Activated T-cell treated with anti-CD3 and anti-CD28 coated beads, Interleukin-2, amount 50 U/mL, for 72 hours (primary cell): ENCODE measurements around the gene VANGL1. TPM values are rescaled to one million over a fixed set of nuclear protein-coding genes. Genes with fewer than 3 reads are reported as not detected.
"Not testable (repeated sequence)": the region's sequence is repeated elsewhere in the genome, so short reads cannot be mapped to it uniquely, and the experiment has no call there.

ENCODE experiments used
- ATAC-seq, 2 donors: fragments of 150-1000 bp; cut with Tn5 transposase; replicated peaks in 1 of 2; 2 replicates each; pipeline ENCODE4 v1.10.0; 2021; ENCODE audit warnings: moderate library complexity in 2 of 2, mild to moderate bottlenecking in 1 of 2
- DNase-seq, 2 donors: peaks; one replicate each; pipeline ENCODE4 v3.0.0; 2021 to 2022; ENCODE audit warnings: mixed read lengths in 1 of 2
- H3K27ac Mint-ChIP-seq: one replicate; pipeline ENCODE4 v1.8.0; 2022; ENCODE audit warnings: mild to moderate bottlenecking, moderate library complexity, mixed read lengths
- H3K27me3 Mint-ChIP-seq: one replicate; pipeline ENCODE4 v1.8.0; 2022; ENCODE audit warnings: low read depth, mixed read lengths
- H3K36me3 Mint-ChIP-seq, 2 donors: one replicate each; pipeline ENCODE4 v1.8.0; 2022; ENCODE audit warnings: mixed read lengths in 2 of 2, mild to moderate bottlenecking in 1 of 2; ENCODE audit not compliant: insufficient read depth in 2 of 2
- H3K4me1 Mint-ChIP-seq: one replicate; pipeline ENCODE4 v1.8.0; 2022; ENCODE audit warnings: low read depth, mixed read lengths
- H3K4me3 Mint-ChIP-seq, 2 donors: one replicate each; pipeline ENCODE4 v1.8.0; 2022; ENCODE audit warnings: mild to moderate bottlenecking in 2 of 2, mixed read lengths in 2 of 2, moderate library complexity in 2 of 2
- H3K9me3 Mint-ChIP-seq, 2 donors: one replicate each; pipeline ENCODE4 v1.8.0; 2022; ENCODE audit warnings: mixed read lengths in 2 of 2
- total RNA-seq, 2 donors: library from RNA; stranded (reverse); gene quantifications; one replicate each; pipeline ENCODE4 v1.2.3, GENCODE V29; 2022

VANGL1 gene
- total RNA-seq, 2 donors from 2014 or later: 3.8 to 7.0 TPM

- DNase-seq (no peak), ATAC-seq (no peak)
- no peaks in the 10 kb centered on the region for H3K4me1 Mint-ChIP-seq
- peaks cover 34% of the 10 kb centered on the region for H3K27me3 Mint-ChIP-seq
- peaks cover 2 to 8% of the 10 kb centered on the region in 2 donors for H3K9me3 Mint-ChIP-seq
- no peak overlapping the region for H3K27ac Mint-ChIP-seq
- H3K36me3 Mint-ChIP-seq: peaks cover 2 to 4% of the 10 kb centered on the region in 2 donors
- H3K4me3 Mint-ChIP-seq: no peak overlapping the region
These were observed 11.4 kb upstream of the VANGL1 start for GRCh38 chr1:115630342-115630741.

DNA sequence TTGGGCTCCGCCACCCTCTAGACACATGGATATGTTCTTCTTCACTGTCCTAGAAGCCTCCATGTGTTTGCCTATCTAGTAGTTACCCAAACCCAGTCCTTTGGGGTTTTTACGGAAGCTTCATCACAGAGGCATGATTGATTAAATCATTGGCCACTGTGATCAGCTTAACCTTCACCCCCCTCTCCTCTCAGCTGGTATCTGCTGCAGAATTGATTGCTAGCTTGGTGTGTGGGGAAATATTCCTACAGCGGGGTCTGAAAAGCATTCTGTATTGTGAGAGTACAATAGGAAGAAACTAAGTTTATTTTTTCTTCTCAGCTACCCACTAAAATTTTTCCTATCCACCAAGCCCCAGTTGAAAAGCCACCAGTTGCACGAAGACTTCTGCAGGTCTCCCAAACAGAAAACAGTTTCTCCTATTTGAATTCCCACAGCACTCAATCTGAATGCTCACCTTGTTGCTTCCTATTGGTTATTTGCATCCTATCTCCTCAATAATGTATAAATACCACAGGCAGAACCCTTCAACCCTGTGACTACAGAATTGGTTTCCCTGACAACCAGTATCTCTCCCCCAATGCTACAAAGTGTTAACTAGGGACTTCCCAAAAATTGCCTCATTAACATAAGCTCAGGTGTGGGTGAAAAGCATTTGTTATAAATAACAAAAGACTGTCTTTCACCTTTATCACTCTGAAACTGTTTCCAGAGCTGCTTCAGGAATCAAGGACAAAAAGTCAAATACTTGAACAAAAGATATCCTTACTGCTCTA is 9.3 kb upstream of the VANGL1 start:
- peaks cover 6 to 13% of the 10 kb centered on the region in 2 donors for H3K36me3 Mint-ChIP-seq
- H3K4me3 Mint-ChIP-seq: no peak overlapping the region
- H3K4me1 Mint-ChIP-seq: no peaks in the 10 kb centered on the region
- no peak for ATAC-seq
- peaks cover 7 to 14% of the 10 kb centered on the region in 2 donors for H3K9me3 Mint-ChIP-seq
- peaks cover 34% of the 10 kb centered on the region for H3K27me3 Mint-ChIP-seq
- H3K27ac Mint-ChIP-seq: no peak overlapping the region
- DNase-seq: no peak

DNA sequence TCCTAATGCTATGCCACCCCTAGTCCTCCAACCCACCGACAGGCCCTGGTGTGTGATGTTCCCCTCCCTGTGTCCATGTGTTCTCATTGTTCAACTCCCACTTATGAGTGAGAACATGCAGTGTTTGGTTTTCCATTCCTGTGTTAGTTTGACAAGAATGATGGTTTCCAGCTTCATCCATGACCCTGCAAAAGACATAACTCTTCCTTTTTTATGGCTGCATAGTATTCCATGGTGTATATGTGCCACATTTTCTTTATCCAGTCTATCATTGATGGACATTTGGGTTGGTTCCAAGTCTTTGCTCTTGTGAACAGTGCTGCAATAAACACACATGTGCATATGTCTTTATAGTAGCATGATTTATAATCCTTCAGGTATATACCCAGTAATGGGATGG is 8.2 kb upstream of the VANGL1 start:
- H3K4me1 Mint-ChIP-seq, ATAC-seq, H3K4me3 Mint-ChIP-seq, H3K27ac Mint-ChIP-seq, DNase-seq: not testable (repeated sequence)
- peaks cover 5 to 16% of the 10 kb centered on the region in 2 donors for H3K36me3 Mint-ChIP-seq
- H3K9me3 Mint-ChIP-seq: peaks cover 6 to 13% of the 10 kb centered on the region in 2 donors
- peaks cover 31% of the 10 kb centered on the region for H3K27me3 Mint-ChIP-seq

DNA sequence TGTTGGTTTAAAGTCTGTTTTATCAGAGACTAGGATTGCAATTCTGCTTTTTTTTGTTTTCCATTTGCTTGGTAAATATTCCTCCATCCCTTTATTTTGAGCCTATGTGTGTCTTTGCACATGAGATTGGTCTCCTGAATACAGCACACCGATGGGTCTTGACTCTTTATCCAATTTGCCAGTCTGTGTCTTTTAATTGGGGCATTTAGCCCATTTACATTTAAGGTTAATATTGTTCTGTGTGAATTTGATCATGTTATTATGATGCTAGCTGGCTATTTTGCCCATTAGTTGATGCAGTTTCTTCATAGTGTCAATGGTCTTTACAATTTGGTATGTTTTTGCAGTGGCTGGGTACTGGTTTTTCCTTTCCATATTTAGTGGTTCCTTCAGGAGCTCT is 4.5 kb upstream of the VANGL1 start:
- H3K4me3 Mint-ChIP-seq, DNase-seq, H3K4me1 Mint-ChIP-seq, ATAC-seq, H3K27ac Mint-ChIP-seq: not testable (repeated sequence)
- Mint-ChIP-seq H3K36me3 (peaks cover 11 to 22% of the 10 kb centered on the region in 2 donors), H3K27me3 (peaks cover 27% of the 10 kb centered on the region), H3K9me3 (peaks cover 10 to 18% of the 10 kb centered on the region in 2 donors)

DNA sequence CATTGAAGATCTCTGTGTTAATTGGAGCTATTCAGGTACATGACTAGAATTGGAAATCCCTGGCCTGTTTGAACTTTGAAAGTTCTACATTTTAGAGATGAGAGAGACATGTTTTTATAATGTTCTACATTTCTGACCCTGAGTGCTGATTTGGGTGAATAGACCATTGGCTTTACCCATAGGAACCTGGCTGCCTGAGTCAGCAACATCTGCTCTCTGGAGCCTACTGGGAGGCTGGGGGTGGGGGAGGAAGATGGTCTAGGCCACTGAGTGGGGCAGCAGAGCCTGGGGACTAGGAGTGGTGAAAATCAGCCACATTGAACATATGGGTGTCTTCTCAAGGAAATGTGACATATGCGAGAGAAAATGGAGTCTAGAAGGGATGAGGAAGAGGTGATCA is 1.4 kb upstream of the VANGL1 start:
- Mint-ChIP-seq H3K36me3 (peaks cover 10 to 20% of the 10 kb centered on the region in 2 donors), H3K27me3 (peaks cover 41% of the 10 kb centered on the region), H3K4me3 (no peak overlapping the region), H3K27ac (no peak overlapping the region), H3K4me1 (peaks cover 8% of the 10 kb centered on the region), H3K9me3 (peaks cover 10 to 14% of the 10 kb centered on the region in 2 donors)
- DNase-seq (no peak), ATAC-seq (no peak)

- Mint-ChIP-seq H3K9me3 (peaks cover 5 to 8% of the 10 kb centered on the region in 2 donors), H3K4me3 (peak overlapping the region; percentile 81 to 87), H3K27me3 (peaks cover 41% of the 10 kb centered on the region), H3K36me3 (peaks cover 8 to 9% of the 10 kb centered on the region in 2 donors), H3K27ac (peak overlapping the region; percentile 24), H3K4me1 (peaks cover 8% of the 10 kb centered on the region)
- peak; percentile 63 to 67 for ATAC-seq
- peak; percentile 32 to 46 for DNase-seq
These were observed 650 bp downstream of the VANGL1 start for GRCh38 chr1:115642168-115643072.

GRCh38 chr1:115643225-115643624 is 1.5 kb downstream of the VANGL1 start:
- peaks cover 7 to 8% of the 10 kb centered on the region in 2 donors for H3K36me3 Mint-ChIP-seq
- peaks cover 36% of the 10 kb centered on the region for H3K27me3 Mint-ChIP-seq
- peaks cover 5% of the 10 kb centered on the region in 2 donors for H3K9me3 Mint-ChIP-seq
- ATAC-seq: no peak
- DNase-seq: no peak
- peak overlapping the region; percentile 81 to 87 for H3K4me3 Mint-ChIP-seq
- H3K4me1 Mint-ChIP-seq: peaks cover 8% of the 10 kb centered on the region
- no peak overlapping the region for H3K27ac Mint-ChIP-seq

GRCh38 chr1:115643666-115644065 is 1.9 kb downstream of the VANGL1 start:
- Mint-ChIP-seq H3K4me3 (no peak overlapping the region), H3K27ac (no peak overlapping the region), H3K4me1 (peaks cover 8% of the 10 kb centered on the region), H3K9me3 (peaks cover 3 to 5% of the 10 kb centered on the region in 2 donors), H3K36me3 (peaks cover 5 to 6% of the 10 kb centered on the region in 2 donors), H3K27me3 (peaks cover 32% of the 10 kb centered on the region)
- DNase-seq (no peak), ATAC-seq (no peak)

- Mint-ChIP-seq H3K9me3 (peaks cover 3 to 5% of the 10 kb centered on the region in 2 donors), H3K27ac (no peak overlapping the region), H3K4me1 (peaks cover 8% of the 10 kb centered on the region), H3K36me3 (peaks cover 3 to 6% of the 10 kb centered on the region in 2 donors), H3K4me3 (no peak overlapping the region), H3K27me3 (peaks cover 30% of the 10 kb centered on the region)
- no peak for DNase-seq
- no peak for ATAC-seq
These were observed 2.3 kb downstream of the VANGL1 start for GRCh38 chr1:115644109-115644508.

DNA sequence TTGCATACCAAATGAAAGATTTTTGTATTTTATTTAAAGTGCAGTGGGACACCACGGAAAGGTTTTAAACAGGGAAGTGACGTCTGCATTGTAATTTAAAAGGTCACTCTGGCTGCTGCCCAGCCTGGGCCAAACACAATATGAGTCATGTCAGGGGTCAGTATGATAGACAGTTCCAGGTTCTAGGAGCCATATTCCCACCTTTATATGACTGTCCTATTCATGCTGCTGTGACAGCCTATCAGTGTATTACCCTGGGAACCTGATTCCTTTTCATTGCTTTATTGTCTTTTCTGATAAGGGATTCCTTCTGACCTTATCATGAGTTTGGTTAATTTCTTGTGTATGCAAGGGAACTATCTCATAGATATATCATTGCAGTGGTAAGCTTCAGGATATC is 5.3 kb downstream of the VANGL1 start:
- DNase-seq (no peak), ATAC-seq (no peak)
- peaks cover 8% of the 10 kb centered on the region for H3K4me1 Mint-ChIP-seq
- no peaks in the 10 kb centered on the region for H3K36me3 Mint-ChIP-seq
- no peaks in the 10 kb centered on the region for H3K9me3 Mint-ChIP-seq
- H3K27me3 Mint-ChIP-seq: peaks cover 22% of the 10 kb centered on the region
- H3K27ac Mint-ChIP-seq: no peak overlapping the region
- H3K4me3 Mint-ChIP-seq: no peak overlapping the region

- peaks cover 22% of the 10 kb centered on the region for H3K27me3 Mint-ChIP-seq
- peaks cover 8% of the 10 kb centered on the region for H3K4me1 Mint-ChIP-seq
- peak; percentile 77 to 80 for ATAC-seq
- no peaks in the 10 kb centered on the region for H3K36me3 Mint-ChIP-seq
- DNase-seq: peak; percentile 45 to 61
- H3K4me3 Mint-ChIP-seq: no peak overlapping the region
- no peak overlapping the region for H3K27ac Mint-ChIP-seq
- H3K9me3 Mint-ChIP-seq: no peaks in the 10 kb centered on the region
These were observed 5.7 kb downstream of the VANGL1 start for GRCh38 chr1:115647507-115647906.

- Mint-ChIP-seq H3K4me1 (peaks cover 4% of the 10 kb centered on the region), H3K36me3 (no peaks in the 10 kb centered on the region), H3K27me3 (peaks cover 19% of the 10 kb centered on the region), H3K4me3 (no peak overlapping the region), H3K9me3 (no peaks in the 10 kb centered on the region), H3K27ac (no peak overlapping the region)
- ATAC-seq (no peak), DNase-seq (no peak)
These were observed 6.3 kb downstream of the VANGL1 start for GRCh38 chr1:115647919-115648650.
